ENCODE data around the gene TEC. TPM values are rescaled to one million over a fixed set of nuclear protein-coding genes. Genes with fewer than 3 reads are reported as not detected.
A peak's percentile ranks its signal among the peaks of the same experiment; 100 is the strongest.

The TEC gene
- total RNA-seq, 6 donors from 2014 or later = 5.9 to 26.2 (median 10.1) TPM

- DNase-seq (peak in 1 of 2 donors; percentile 53), ATAC-seq (ENCODE audit: low FRiP score in 2 of 2) (peak; percentile 56 to 66)
- Histone ChIP-seq H3K36me3 (no peaks in the 10 kb centered on the region), H3K9me3 (no peaks in the 10 kb centered on the region), H3K27ac (no peak overlapping the region), H3K27me3 (no peaks in the 10 kb centered on the region), H3K4me1 (peaks cover 0 to 17% (median 7%) of the 10 kb centered on the region in 4 donors), H3K4me3 (no peak overlapping the region)
- TF ChIP-seq POLR2A (IDR thresholded peaks at IDR 0.05) (no peak), CTCF (IDR thresholded peaks at IDR 0.05) (no peak), EP300 (IDR thresholded peaks at IDR 0.05) (no peak)
- 62% methylated on average over 6 of the region's 6 CpGs for WGBS, 2 donors
Measured at GRCh38 chr4:48254381-48255071, 15.1 kb downstream of the TEC start.

GRCh38 chr4:48252313-48252712 is 17.3 kb downstream of the TEC start:
- ATAC-seq (ENCODE audit: low FRiP score in 2 of 2) (no peak), DNase-seq (no peak)
- no peak for TF ChIP-seq CTCF (IDR thresholded peaks at IDR 0.05)
- no peak for TF ChIP-seq EP300 (IDR thresholded peaks at IDR 0.05)
- no peak for TF ChIP-seq POLR2A (IDR thresholded peaks at IDR 0.05)
- TF ChIP-seq POLR2AphosphoS5 (IDR thresholded peaks at IDR 0.05) = no peak
- H3K36me3 ChIP-seq = no peaks in the 10 kb centered on the region
- no peaks in the 10 kb centered on the region for H3K27me3 ChIP-seq
- no peak overlapping the region for H3K4me3 ChIP-seq
- peaks cover 0 to 17% (median 7%) of the 10 kb centered on the region in 4 donors for H3K4me1 ChIP-seq
- no peaks in the 10 kb centered on the region for H3K9me3 ChIP-seq
- no peak overlapping the region for H3K27ac ChIP-seq

DNA sequence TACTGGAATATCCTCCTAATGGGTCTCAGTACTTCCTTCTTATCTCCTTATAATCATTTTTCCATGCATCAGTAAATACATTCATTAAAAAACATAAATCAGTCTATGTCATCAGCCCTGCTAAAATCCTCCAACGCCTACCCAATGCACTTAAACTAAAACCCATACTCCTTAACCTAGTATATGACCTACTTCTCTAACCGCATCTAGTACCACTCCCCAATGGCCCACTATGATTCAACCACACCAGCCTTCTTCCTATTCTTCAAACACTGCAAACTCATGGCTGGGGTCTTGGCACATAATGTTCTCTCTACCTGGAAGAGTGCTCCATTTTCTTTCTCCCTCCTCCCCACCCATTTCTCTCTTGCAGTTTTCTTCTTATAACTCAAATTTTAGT is 18.7 kb downstream of the TEC start:
- Histone ChIP-seq H3K27me3 (no peaks in the 10 kb centered on the region), H3K9me3 (no peaks in the 10 kb centered on the region), H3K36me3 (no peaks in the 10 kb centered on the region), H3K27ac (no peak overlapping the region), H3K4me1 (peaks cover 0 to 17% (median 7%) of the 10 kb centered on the region in 4 donors), H3K4me3 (no peak overlapping the region)
- WGBS, 2 donors = 93 to 96% methylated on average over 2 of the region's 2 CpGs
- ATAC-seq (ENCODE audit: low FRiP score in 2 of 2) (no peak), DNase-seq (no peak)
- TF ChIP-seq POLR2AphosphoS5 (IDR thresholded peaks at IDR 0.05) (no peak), POLR2A (IDR thresholded peaks at IDR 0.05) (no peak), EP300 (IDR thresholded peaks at IDR 0.05) (no peak), CTCF (IDR thresholded peaks at IDR 0.05) (no peak)

DNA sequence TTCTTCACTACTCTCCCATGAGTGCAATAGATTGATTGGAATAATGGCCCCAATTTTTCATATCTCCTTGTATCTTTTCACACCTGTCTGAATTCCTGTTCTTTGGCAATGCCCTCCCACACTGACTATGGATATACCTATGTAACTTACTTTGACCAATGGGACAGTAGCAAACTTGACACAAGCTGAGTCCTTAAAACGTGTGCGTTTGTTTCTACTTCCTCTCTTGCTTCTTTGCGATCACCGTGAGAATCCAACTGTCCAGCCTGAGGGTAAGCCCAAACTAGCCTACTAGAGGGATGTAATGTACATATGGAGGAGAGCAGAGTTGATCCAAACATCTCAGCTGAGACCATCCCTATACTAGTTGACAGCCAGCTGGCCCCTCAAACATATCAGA is 19.3 kb downstream of the TEC start:
- DNase-seq = no peak
- TF ChIP-seq POLR2AphosphoS5 (IDR thresholded peaks at IDR 0.05) = no peak
- no peak for TF ChIP-seq CTCF (IDR thresholded peaks at IDR 0.05)
- no peak for TF ChIP-seq POLR2A (IDR thresholded peaks at IDR 0.05)
- TF ChIP-seq EP300 (IDR thresholded peaks at IDR 0.05) = no peak
- WGBS, 2 donors = 74 to 83% methylated on average over 4 of the region's 4 CpGs
- Histone ChIP-seq H3K4me1 (peaks cover 0 to 15% (median 6%) of the 10 kb centered on the region in 4 donors), H3K27me3 (no peaks in the 10 kb centered on the region), H3K4me3 (no peak overlapping the region), H3K36me3 (no peaks in the 10 kb centered on the region), H3K27ac (no peak overlapping the region), H3K9me3 (no peaks in the 10 kb centered on the region)
- ATAC-seq (ENCODE audit: low FRiP score in 2 of 2) = no peak

- Histone ChIP-seq H3K27me3 (no peaks in the 10 kb centered on the region), H3K4me1 (peaks cover 0 to 6% (median 2%) of the 10 kb centered on the region in 4 donors), H3K4me3 (no peak overlapping the region), H3K36me3 (no peaks in the 10 kb centered on the region), H3K9me3 (no peaks in the 10 kb centered on the region), H3K27ac (no peak overlapping the region)
- no peak for DNase-seq
- ATAC-seq (ENCODE audit: low FRiP score in 2 of 2) = no peak
- TF ChIP-seq EP300 (IDR thresholded peaks at IDR 0.05) (no peak), POLR2A (IDR thresholded peaks at IDR 0.05) (no peak), CTCF (IDR thresholded peaks at IDR 0.05) (no peak), POLR2AphosphoS5 (IDR thresholded peaks at IDR 0.05) (no peak)
- WGBS, 2 donors = 24 to 35% methylated on average over 1 of the region's 1 CpG
Measured at GRCh38 chr4:48249378-48249777, 20.3 kb downstream of the TEC start.
